ENCODE measurements around the gene PRKAB1. TPM values are rescaled to one million over a fixed set of nuclear protein-coding genes. Genes with fewer than 3 reads are reported as not detected.
"Not testable (repeated sequence)": the region's sequence is repeated elsewhere in the genome, so short reads cannot be mapped to it uniquely, and the experiment has no call there.

Gene PRKAB1
- total RNA-seq, 4 donors from 2014 or later = 46.0 to 151 (median 89.3) TPM

DNA sequence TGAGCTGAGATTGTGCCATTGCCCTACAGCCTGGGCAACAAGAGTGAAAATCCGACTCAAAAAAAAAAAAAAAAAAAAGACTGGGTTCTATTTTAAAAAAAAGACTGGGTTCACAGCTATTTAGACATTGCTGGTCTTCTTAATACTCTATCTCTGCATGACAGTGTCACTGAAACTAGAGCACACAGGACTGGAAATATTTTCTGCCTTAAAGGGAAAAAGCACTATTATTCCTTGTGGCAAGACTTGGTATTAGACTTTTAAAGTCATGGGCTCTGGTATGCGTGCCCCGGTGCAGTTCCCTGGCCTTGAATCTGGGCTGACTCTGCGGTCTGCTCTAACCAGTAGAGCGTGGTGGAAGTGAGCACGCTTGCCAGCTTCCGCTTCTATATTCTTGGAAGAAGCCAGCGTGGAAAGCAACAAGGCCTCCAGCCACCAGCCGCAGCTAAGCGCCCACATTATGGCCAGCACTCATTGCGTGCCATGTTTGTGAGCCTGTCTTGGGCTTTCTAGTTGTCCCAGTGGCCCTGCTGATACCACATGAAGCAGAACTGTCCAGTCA lies 31.3 kb downstream of the PRKAB1 start:
- in situ Hi-C loops (cut with MboI; ENCODE audit: low pct_ligation_motif_present in 1 of 4, low pct_unique_long_range_greater_than_20kb in 1 of 4, low sequenced_read_pairs in 3 of 4) = no loop called here
- Histone ChIP-seq H3K36me3 (no peaks in the 10 kb centered on the region), H3K27ac (no peak overlapping the region), H3K9me3 (no peaks in the 10 kb centered on the region), H3K4me1 (peaks cover 0 to 8% (median 0%) of the 10 kb centered on the region in 4 donors), H3K4me3 (no peak overlapping the region), H3K27me3 (no peaks in the 10 kb centered on the region)
- TF ChIP-seq, protein P1, sequence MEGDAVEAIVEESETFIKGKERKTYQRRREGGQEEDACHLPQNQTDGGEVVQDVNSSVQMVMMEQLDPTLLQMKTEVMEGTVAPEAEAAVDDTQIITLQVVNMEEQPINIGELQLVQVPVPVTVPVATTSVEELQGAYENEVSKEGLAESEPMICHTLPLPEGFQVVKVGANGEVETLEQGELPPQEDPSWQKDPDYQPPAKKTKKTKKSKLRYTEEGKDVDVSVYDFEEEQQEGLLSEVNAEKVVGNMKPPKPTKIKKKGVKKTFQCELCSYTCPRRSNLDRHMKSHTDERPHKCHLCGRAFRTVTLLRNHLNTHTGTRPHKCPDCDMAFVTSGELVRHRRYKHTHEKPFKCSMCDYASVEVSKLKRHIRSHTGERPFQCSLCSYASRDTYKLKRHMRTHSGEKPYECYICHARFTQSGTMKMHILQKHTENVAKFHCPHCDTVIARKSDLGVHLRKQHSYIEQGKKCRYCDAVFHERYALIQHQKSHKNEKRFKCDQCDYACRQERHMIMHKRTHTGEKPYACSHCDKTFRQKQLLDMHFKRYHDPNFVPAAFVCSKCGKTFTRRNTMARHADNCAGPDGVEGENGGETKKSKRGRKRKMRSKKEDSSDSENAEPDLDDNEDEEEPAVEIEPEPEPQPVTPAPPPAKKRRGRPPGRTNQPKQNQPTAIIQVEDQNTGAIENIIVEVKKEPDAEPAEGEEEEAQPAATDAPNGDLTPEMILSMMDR (IDR thresholded peaks at IDR 0.05) = no peak
- TF ChIP-seq POLR2A (IDR thresholded peaks at IDR 0.05) (no peak), EP300 (IDR thresholded peaks at IDR 0.05; ENCODE audit: low read depth) (no peak), POLR2AphosphoS5 (IDR thresholded peaks at IDR 0.05) (no peak)
- intact Hi-C loops (cut with DNase I; ENCODE audit: low total_unique reads) = no loop called here
- WGBS, 2 donors (ENCODE audit: low coverage in 1 of 2) = 97% methylated on average over 11 of the region's 11 CpGs; no CpG with 5 or more reads in 1 of the 2 donors
- DNase-seq = no peak

DNA sequence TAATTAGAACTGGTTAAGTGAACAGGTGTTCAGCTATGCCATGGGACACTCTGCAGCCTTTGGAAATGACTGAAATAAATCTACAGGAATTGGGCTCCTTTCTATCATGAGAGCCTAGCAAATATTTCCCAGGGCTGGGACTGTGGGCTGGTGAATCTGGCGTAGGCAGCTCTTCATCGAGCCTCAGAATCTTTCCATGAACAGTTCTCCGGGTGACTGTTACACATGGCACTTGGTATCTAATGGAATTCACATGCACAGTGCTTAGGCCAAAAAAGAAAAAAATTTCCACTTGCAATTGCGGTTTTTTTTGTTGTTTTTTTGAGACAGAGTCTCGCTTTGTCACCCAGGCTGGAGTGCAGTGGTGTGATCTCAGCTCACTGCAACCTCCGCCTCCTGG lies 32.1 kb downstream of the PRKAB1 start:
- no peaks in the 10 kb centered on the region for H3K36me3 ChIP-seq
- H3K4me3 ChIP-seq = no peak overlapping the region
- H3K27me3 ChIP-seq = no peaks in the 10 kb centered on the region
- WGBS, 2 donors (ENCODE audit: low coverage in 1 of 2) = 97 to 100% methylated on average over 4 to 6 of the region's 6 CpGs
- H3K4me1 ChIP-seq = no peaks in the 10 kb centered on the region
- no peaks in the 10 kb centered on the region for H3K9me3 ChIP-seq
- TF ChIP-seq POLR2AphosphoS5 (IDR thresholded peaks at IDR 0.05) (no peak), POLR2A (IDR thresholded peaks at IDR 0.05) (no peak), EP300 (IDR thresholded peaks at IDR 0.05; ENCODE audit: low read depth) (no peak)
- TF ChIP-seq, protein P1 (IDR thresholded peaks at IDR 0.05) = no peak
- DNase-seq = no peak
- in situ Hi-C loops (cut with MboI; ENCODE audit: low pct_ligation_motif_present in 1 of 4, low pct_unique_long_range_greater_than_20kb in 1 of 4, low sequenced_read_pairs in 3 of 4) = no loop called here
- no peak overlapping the region for H3K27ac ChIP-seq
- intact Hi-C loops (cut with DNase I; ENCODE audit: low total_unique reads) = no loop called here

DNA sequence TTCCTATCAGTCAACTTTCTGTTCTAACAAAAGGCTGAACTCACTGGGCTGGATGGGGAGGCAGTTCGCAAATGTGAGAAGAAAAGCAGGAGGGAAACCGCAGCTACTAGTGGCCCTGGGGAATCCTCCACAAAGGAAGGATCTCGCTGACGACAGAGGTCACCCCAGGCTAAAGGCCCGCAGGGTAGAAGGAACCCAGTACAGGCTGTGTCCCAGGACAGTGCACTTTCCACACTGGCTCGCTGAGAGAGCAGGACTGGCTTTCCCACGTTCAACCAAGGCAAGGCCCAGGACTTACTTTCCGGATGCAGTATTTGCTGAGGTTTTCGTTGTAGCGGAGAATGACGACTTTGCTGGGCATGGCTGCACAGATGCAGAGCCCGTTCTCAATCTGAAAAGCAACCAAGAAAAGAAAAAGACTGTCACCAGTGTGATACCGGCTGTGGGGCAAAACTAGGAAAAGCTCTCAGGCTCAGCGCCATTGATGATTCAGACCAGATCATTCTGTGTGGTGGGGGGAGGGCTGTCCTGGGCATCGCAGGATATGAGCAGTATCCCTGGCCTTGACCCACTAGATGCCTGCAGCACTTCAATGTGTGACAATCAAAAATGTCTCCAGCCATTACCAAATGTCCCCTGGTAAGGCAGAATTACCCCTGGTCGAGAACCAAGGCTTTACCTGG lies 36.3 kb downstream of the PRKAB1 start:
- H3K9me3 ChIP-seq = no peaks in the 10 kb centered on the region
- DNase-seq = no peak
- H3K4me1 ChIP-seq = no peaks in the 10 kb centered on the region
- H3K27me3 ChIP-seq = no peaks in the 10 kb centered on the region
- no peaks in the 10 kb centered on the region for H3K36me3 ChIP-seq
- no peak overlapping the region for H3K27ac ChIP-seq
- in situ Hi-C loops (cut with MboI; ENCODE audit: low pct_ligation_motif_present in 1 of 4, low pct_unique_long_range_greater_than_20kb in 1 of 4, low sequenced_read_pairs in 3 of 4) (no loop called here), intact Hi-C loops (cut with DNase I; ENCODE audit: low total_unique reads) (no loop called here)
- WGBS, 2 donors (ENCODE audit: low coverage in 1 of 2) = 93% methylated on average over 3 to 16 of the region's 16 CpGs
- TF ChIP-seq POLR2AphosphoS5 (IDR thresholded peaks at IDR 0.05) = no peak
- TF ChIP-seq EP300 (IDR thresholded peaks at IDR 0.05; ENCODE audit: low read depth) = no peak
- no peak for TF ChIP-seq POLR2A (IDR thresholded peaks at IDR 0.05)
- TF ChIP-seq, protein P1 (IDR thresholded peaks at IDR 0.05) = no peak
- H3K4me3 ChIP-seq = no peak overlapping the region

DNA sequence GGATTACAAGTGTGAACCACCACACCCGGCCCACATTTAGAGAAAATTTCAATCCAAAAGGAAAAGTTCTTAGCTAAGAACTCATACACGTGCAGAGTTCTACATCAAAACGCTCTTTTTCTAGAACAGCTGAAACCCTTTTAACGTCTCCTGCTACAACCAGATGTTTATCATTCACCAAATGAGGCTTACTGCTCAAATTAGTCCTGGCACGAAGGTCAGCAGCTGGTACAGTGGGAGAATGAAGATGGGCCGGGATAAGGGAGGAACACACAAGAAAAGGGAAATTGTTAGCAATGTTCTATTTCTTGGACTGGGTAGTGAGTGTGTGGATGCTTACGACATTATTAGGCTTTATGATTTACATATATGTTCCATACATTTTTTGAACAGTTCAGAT lies 37.2 kb downstream of the PRKAB1 start:
- Histone ChIP-seq H3K9me3 (no peaks in the 10 kb centered on the region), H3K36me3 (no peaks in the 10 kb centered on the region), H3K4me3 (no peak overlapping the region), H3K27me3 (no peaks in the 10 kb centered on the region), H3K4me1 (no peaks in the 10 kb centered on the region), H3K27ac (no peak overlapping the region)
- TF ChIP-seq, protein P1 (IDR thresholded peaks at IDR 0.05) = no peak
- TF ChIP-seq EP300 (IDR thresholded peaks at IDR 0.05; ENCODE audit: low read depth) = no peak
- no peak for TF ChIP-seq POLR2AphosphoS5 (IDR thresholded peaks at IDR 0.05)
- TF ChIP-seq POLR2A (IDR thresholded peaks at IDR 0.05) = no peak
- no peak for DNase-seq
- in situ Hi-C loops (cut with MboI; ENCODE audit: low pct_ligation_motif_present in 1 of 4, low pct_unique_long_range_greater_than_20kb in 1 of 4, low sequenced_read_pairs in 3 of 4) = no loop called here
- WGBS, 2 donors (ENCODE audit: low coverage in 1 of 2) = 85 to 94% methylated on average over 6 to 7 of the region's 7 CpGs
- intact Hi-C loops (cut with DNase I; ENCODE audit: low total_unique reads) = no loop called here

DNA sequence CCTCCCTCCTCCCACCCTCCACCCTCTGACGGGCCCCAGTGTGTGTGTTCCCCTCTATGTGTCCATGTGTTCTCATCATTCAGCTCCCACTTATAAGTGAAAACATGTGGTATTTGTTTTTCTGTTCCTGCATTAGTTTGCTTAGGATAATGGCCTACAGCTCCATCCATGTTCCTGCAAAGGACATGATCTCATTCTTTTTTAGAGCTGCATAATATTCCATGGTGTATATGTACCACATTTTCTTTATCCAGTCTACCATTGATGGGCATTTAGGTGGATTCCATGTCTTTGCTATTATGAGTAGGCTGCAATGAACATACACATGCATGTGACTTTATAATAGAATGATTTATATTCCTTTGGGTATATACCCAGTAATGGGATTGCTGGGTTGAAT lies 38.5 kb downstream of the PRKAB1 start:
- in situ Hi-C loops (cut with MboI; ENCODE audit: low pct_ligation_motif_present in 1 of 4, low pct_unique_long_range_greater_than_20kb in 1 of 4, low sequenced_read_pairs in 3 of 4); H3K27me3 ChIP-seq; H3K27ac ChIP-seq; H3K36me3 ChIP-seq; DNase-seq; H3K9me3 ChIP-seq; H3K4me3 ChIP-seq; H3K4me1 ChIP-seq; intact Hi-C loops (cut with DNase I; ENCODE audit: low total_unique reads): not testable (repeated sequence)
- 88 to 100% methylated on average over 1 of the region's 1 CpG for WGBS, 2 donors (ENCODE audit: low coverage in 1 of 2)
